GM12874 (cell line): ENCODE measurements around the gene PM20D1.

Source experiments
- CTCF ChIP-seq: IDR thresholded peaks from 2 replicates; pipeline ENCODE4 v1.5.1; 2011; ENCODE audit warnings: low read depth, mild to moderate bottlenecking, control low read depth, low read length, moderate library complexity; ENCODE audit not compliant: insufficient read depth

The PM20D1 gene

GRCh38 chr1:205782627-205783432, 67.1 kb downstream of the PM20D1 start:
- TF ChIP-seq CTCF = no peak

- TF ChIP-seq CTCF = no peak
Measured at GRCh38 chr1:205780335-205780734, 69.6 kb downstream of the PM20D1 start.
